ENCODE data around the gene CORIN. TPM values are rescaled to one million over a fixed set of nuclear protein-coding genes. Genes with fewer than 3 reads are reported as not detected.

The CORIN gene
- total RNA-seq, 4 donors from 2014 or later, result 0.49 to 5.3 (median 4.4) TPM; not detected in 1

GRCh38 chr4:47849466-47849865, 11.6 kb upstream of the CORIN start:
- TF ChIP-seq CTCF (IDR thresholded peaks at IDR 0.05; ENCODE audit: low read depth), result no peak

DNA sequence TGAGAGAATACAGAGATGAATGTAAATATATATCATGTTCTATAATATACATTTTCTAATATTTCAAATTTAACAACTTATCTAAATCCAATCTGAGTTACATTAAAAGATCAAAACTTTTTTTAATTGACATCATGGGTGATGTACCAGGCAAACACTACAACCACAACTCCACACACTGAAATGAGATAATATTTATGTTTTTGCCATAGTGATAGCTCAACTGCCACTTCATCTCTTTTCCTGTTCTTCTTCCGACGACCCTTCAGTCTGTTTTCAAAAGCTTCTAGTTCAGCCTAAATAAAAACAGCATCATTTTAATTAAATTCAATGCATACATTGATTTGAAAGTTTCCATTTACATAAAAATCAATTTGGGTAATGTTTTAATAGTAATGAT, 10.2 kb upstream of the CORIN start:
- TF ChIP-seq CTCF (IDR thresholded peaks at IDR 0.05; ENCODE audit: low read depth), result no peak

DNA sequence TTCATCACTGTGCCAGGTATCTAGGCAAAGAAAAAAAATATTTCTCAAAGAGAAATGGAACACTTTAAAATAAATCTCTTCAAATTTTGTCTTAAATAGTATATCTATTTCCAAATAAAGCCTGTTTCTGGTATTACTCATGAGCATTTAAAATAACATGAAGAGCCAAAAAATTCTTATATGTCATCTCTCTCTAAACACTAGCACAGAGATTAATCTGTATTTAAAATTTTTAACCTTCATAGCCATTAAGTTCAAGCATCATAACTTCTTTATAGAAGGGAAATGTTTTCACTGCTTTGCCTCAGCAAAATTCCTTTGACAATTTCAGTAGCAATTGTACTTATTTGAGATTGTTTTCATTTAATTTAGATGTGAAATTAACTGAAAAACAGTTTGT, 5.1 kb upstream of the CORIN start:
- TF ChIP-seq CTCF (IDR thresholded peaks at IDR 0.05; ENCODE audit: low read depth), result no peak

DNA sequence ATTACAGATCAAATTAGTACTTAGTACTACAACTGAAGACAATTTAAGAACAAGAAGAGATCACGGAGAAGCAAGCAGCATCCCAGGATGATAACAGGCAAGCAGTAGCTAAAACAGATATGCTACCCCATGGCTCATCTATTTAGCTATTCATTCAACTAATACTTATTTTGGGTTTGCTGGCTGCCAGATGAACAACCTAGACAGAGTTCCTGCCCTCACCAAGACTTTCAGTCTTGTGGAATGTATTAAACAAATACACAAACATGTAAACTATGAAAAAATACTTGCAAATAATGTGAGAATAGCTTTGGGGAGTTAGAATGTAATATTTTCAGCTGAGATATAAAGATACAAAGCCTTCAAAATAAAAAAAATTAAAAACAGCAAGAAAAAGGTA, 2.4 kb upstream of the CORIN start:
- no peak for TF ChIP-seq CTCF (IDR thresholded peaks at IDR 0.05; ENCODE audit: low read depth)

GRCh38 chr4:47839259-47839658, 1.4 kb upstream of the CORIN start:
- TF ChIP-seq CTCF (IDR thresholded peaks at IDR 0.05; ENCODE audit: low read depth), result no peak

- no peak for TF ChIP-seq CTCF (IDR thresholded peaks at IDR 0.05; ENCODE audit: low read depth)
These were observed 578 bp upstream of the CORIN start for GRCh38 chr4:47838445-47838844.

DNA sequence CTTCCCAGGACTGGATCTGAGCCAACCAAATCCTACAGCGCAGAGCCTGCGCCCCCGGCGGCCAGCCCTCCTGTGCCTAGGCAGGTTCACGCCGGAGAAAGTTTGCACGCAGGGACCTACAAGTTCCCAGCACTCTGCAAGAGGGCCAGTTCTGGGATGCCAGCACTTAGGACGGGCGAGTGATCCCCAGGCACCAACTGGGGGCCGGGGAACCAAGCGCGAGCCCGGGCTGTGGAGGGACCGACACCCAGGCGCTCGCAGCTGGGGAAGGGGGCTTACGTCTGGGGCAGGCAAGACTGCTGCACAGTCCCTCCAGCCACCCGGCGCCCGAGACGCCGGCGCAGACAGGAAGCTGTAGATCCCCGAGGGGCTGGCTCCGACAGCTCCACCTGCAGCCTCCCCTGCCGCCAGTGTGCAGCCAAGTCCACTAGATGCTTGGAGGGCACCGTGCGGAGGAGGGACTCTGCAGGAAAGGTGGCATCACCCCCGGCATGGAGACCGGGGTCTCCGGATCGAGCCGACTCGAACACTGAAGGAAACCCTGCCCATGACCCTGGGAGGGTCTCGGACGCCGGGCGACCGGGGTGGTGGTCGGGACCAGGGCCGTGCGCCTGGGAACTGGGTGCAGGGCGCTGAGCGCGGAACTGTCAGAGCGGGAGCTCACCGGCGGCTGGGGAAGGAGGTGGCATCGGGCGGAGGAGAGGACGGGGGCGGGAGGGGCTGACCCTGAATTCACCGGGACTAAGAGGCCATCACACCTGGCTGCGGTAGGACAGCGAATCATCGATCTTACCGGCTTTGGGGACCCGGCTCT, 566 bp downstream of the CORIN start:
- TF ChIP-seq CTCF (IDR thresholded peaks at IDR 0.05; ENCODE audit: low read depth), result no peak
